Subcutaneous adipose tissue (tissue), 4 donors: ENCODE results near the gene TCF20. TPM values are rescaled to one million over a fixed set of nuclear protein-coding genes. Genes with fewer than 3 reads are reported as not detected.

ENCODE experiments used
- CTCF ChIP-seq: fragments of 450-650 bp; IDR thresholded peaks from one replicate; pipeline ENCODE4 v1.5.1; 2016; ENCODE audit warnings: low read depth, mild to moderate bottlenecking, control low read depth, antibody characterized with exemption, moderate library complexity
- total RNA-seq, 4 donors: library from RNA; depleted of rRNA; stranded (reverse); fragments of >200 nt; gene quantifications; one replicate each; pipeline ENCODE4 v1.1.0, GENCODE V29; 2016

Gene TCF20
- total RNA-seq, 4 donors from 2014 or later: 17.8 to 25.6 (median 22.4) TPM

- TF ChIP-seq CTCF: no peak
These were observed 1.5 kb upstream of the TCF20 start for GRCh38 chr22:42271906-42272305.

GRCh38 chr22:42271191-42271813 lies 849 bp upstream of the TCF20 start:
- no peak for TF ChIP-seq CTCF

GRCh38 chr22:42270176-42270509 lies 310 bp downstream of the TCF20 start:
- no peak for TF ChIP-seq CTCF

GRCh38 chr22:42269432-42270175 lies 849 bp downstream of the TCF20 start:
- no peak for TF ChIP-seq CTCF

- no peak for TF ChIP-seq CTCF
These were observed 1.5 kb downstream of the TCF20 start for GRCh38 chr22:42268852-42269410.

GRCh38 chr22:42265321-42265720 lies 5.1 kb downstream of the TCF20 start:
- TF ChIP-seq CTCF: no peak

- TF ChIP-seq CTCF: no peak
These were observed 6.5 kb downstream of the TCF20 start for GRCh38 chr22:42263944-42264343.
